ENCODE results near the gene VAV2.

Gene VAV2

GRCh38 chr9:133735931-133736330, 256.2 kb downstream of the VAV2 start:
- H3K27ac ChIP-seq, result no peak overlapping the region
- TF ChIP-seq ZFX (IDR thresholded peaks at IDR 0.05; ENCODE audit: borderline replicate concordance) (no peak), CTCF (IDR thresholded peaks at IDR 0.05) (no peak)

DNA sequence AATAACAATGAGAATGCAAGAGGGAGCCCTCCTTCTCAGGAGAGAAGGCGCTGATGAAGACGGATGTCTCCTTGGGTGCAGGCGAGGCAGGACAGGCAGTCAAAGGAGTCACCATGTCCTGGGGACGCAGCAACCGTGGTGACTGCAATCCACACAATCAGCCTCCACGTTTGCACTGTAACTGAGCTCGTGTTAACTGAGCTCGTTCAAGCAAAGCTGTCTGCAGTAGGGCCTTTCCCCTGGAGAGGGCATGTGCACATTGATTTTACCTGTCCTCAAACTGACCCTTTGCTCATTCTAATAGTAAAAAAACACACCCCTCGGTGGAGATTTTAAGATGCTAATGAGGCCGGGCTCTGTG, 256.7 kb downstream of the VAV2 start:
- TF ChIP-seq ZFX (IDR thresholded peaks at IDR 0.05; ENCODE audit: borderline replicate concordance), result no peak
- no peak for TF ChIP-seq CTCF (IDR thresholded peaks at IDR 0.05)
- no peak overlapping the region for H3K27ac ChIP-seq

DNA sequence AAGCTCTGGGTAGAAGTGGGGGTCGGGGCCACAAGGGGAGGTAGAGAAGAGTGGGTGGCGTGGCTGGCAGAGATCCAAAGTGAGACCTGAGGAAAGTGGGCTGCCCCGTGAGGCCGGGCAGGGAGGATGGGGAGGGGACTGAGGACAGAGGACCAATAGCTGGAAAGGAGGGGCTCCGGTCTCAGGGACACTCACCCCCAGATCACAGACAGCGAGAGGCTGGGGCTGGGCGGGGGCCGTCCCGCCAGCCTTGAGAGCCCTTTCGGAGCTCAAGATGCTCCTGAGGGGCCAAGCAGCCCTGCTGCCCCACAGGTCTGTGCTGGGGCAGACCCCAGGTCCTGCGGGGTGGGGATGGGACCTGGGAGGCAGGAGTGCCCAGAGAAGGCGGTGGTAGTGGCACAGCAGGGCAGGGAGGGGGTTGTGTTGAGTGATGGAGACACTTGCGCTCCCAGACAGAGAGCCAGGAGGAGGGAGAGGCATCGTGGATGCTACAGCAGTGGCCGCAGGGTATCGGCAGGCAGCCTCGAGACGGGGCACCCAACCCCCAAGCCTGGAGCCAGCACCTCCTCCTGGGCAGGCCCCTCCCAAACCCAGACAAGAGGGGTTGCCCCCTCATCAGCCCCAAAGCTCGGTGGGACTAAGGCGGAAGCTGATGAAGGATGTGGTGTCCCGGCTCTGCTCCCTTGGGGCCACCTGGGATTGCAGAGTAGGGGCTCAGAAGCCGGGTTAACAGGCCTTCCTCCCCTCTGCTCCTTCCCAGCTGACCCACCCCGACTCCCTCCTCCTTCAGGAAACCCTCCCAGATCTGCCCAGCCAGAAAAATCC, 257.3 kb downstream of the VAV2 start:
- H3K27ac ChIP-seq, result no peak overlapping the region
- TF ChIP-seq CTCF (IDR thresholded peaks at IDR 0.05), result no peak
- no peak for TF ChIP-seq ZFX (IDR thresholded peaks at IDR 0.05; ENCODE audit: borderline replicate concordance)

- H3K27ac ChIP-seq, result no peak overlapping the region
- no peak for TF ChIP-seq CTCF (IDR thresholded peaks at IDR 0.05)
Observed at GRCh38 chr9:133733796-133734533, 258.2 kb downstream of the VAV2 start.

GRCh38 chr9:133733421-133733795, 258.7 kb downstream of the VAV2 start:
- no peak for TF ChIP-seq CTCF (IDR thresholded peaks at IDR 0.05)
- TF ChIP-seq ZFX (IDR thresholded peaks at IDR 0.05; ENCODE audit: borderline replicate concordance), result no peak
- H3K27ac ChIP-seq, result no peak overlapping the region

DNA sequence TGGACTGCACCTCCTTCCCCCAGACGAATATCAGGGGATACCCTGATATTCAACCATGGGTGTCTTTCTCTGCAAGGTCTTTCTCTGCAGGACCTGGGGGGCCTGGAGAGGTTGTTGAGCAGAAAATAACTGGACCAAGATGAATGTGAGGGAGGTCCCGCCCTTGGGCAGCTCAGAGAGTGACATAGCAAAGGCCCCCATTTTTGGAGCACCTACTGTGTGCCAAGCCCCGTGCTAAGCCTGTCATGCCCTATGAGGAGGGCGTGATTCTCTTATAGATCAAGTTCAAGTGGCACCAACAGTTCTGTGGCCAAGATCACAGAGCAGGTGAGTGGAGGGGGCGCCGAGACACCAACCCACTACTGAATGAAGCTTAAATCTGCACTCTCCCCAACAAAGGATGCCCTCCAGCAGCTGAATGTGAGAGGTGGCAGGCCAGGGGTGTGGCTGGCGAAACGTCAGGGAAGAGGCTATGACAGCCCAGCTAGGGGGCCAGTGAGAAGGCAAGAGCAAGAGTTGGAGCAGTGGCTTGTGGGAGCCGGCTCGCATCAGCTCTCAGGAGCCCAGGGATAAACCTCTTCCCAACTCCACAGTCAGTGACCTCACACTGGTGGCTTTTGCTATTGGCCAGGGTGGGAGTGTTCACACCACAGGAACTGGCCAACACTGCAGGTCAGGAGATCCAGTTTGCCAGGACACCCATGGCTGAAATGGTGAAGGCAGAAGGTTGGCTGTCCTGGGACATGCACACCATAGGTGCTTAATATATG, 259.3 kb downstream of the VAV2 start:
- TF ChIP-seq CTCF (IDR thresholded peaks at IDR 0.05) (no peak), ZFX (IDR thresholded peaks at IDR 0.05; ENCODE audit: borderline replicate concordance) (no peak)

More for the DNA sequence above, 259.3 kb downstream of the VAV2 start:
- no peak overlapping the region for H3K27ac ChIP-seq
